ENCODE data around the gene ENTHD1. TPM values are rescaled to one million over a fixed set of nuclear protein-coding genes. Genes with fewer than 3 reads are reported as not detected.

Gene ENTHD1
- polyA plus RNA-seq, 3 donors, result not detected

DNA sequence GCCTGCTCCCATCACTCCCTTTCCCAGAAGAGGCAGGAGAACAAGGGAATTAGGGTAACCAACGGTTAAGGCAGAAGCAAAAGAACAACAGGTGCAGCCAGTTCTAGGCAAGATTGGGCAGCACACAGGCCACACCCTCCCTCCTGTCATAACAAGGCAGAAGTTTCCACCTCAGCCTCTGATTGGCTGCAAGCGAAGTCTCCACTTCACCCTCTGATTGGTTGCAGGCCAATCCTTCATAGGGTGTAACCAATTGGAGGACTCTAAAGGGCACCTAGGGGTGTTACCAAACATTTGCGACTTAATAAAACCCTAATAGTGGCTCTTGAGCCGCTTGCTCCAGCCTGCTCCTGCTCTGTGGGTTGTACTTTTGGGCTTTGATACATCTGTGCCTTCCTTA is 169.2 kb downstream of the ENTHD1 start:
- DNase-seq (ENCODE audit: extremely low read depth in 1 of 11, low read depth in 9 of 11, low spot score in 4 of 11), result no peak

DNA sequence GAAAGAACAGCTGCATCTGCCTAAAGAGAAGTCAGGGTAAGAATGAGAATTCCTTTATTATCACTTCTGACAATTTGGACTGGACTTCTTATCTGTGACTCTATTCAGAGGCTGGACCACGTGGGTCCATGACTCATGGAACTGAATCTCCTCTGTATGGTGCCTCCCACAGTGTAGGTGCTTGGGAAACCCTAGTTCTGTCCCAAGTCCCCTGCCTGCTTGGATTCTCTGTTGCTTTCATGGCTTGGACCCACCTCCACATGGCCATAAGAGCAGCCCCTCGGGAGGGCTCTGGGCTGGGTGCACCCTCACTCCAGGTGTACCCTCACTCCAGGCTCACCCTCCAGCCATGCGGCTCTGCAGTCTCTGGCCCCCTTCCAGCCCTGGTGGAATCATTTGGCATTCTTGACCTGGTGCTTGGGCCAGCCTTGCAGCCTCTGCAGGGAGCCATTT is 169.6 kb downstream of the ENTHD1 start:
- no peak for DNase-seq (ENCODE audit: extremely low read depth in 1 of 11, low read depth in 9 of 11, low spot score in 4 of 11)

DNA sequence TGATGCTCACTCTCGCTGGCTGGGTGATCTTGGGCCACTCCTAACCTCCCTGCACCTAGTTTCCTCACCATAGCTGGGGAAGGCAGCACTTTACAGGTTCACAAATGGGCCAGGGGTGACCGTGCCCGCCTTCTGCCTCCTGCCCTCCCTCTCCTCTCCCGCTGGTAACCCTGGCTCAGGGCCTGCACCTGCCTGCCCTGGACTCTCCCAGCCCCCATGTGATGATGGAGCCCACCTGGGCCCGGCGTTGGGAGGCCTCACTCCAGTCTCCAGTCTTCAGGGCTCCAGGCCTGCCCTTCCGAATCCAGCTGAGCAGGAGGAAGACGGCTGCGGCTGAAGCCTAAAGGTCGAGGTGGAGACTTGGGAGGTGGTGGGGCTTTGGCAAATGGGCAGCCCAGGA is 170.1 kb downstream of the ENTHD1 start:
- no peak for DNase-seq (ENCODE audit: extremely low read depth in 1 of 11, low read depth in 9 of 11, low spot score in 4 of 11)

DNA sequence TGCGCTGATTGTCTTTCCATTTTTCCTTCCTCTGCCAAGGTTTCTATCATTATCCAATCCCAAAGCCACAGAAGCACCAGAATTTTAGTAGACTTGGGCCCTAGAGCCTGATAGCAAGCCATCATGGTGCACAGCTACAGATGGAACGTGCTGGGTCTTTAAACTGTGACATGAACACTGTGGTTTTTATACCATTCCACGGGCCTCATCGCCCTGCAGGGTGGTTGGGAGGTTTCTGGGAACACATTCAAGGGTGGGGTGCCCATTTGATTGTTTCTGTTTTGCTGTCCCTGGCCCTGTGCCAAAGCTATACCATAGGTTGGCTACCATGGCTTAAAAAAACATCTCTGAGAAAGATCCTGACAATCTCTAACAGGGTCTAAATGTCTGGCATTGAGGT is 171.1 kb downstream of the ENTHD1 start:
- no peak for DNase-seq (ENCODE audit: extremely low read depth in 1 of 11, low read depth in 9 of 11, low spot score in 4 of 11)

DNA sequence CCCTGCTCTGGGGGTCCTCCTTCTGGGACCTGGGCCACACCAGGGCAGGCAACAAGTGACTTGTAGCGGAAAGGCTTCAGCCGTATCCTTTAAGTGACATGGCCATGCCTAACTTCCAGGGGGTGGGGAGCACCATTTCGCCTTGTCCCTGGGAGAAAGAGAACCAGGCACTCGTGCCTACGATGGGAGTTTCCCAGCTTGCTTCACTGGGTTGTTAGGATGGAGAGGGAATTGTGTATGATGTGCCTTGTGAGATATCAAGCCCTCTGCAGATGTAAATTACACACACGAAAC is 171.6 kb downstream of the ENTHD1 start:
- DNase-seq (ENCODE audit: extremely low read depth in 1 of 11, low read depth in 9 of 11, low spot score in 4 of 11), result no peak

DNA sequence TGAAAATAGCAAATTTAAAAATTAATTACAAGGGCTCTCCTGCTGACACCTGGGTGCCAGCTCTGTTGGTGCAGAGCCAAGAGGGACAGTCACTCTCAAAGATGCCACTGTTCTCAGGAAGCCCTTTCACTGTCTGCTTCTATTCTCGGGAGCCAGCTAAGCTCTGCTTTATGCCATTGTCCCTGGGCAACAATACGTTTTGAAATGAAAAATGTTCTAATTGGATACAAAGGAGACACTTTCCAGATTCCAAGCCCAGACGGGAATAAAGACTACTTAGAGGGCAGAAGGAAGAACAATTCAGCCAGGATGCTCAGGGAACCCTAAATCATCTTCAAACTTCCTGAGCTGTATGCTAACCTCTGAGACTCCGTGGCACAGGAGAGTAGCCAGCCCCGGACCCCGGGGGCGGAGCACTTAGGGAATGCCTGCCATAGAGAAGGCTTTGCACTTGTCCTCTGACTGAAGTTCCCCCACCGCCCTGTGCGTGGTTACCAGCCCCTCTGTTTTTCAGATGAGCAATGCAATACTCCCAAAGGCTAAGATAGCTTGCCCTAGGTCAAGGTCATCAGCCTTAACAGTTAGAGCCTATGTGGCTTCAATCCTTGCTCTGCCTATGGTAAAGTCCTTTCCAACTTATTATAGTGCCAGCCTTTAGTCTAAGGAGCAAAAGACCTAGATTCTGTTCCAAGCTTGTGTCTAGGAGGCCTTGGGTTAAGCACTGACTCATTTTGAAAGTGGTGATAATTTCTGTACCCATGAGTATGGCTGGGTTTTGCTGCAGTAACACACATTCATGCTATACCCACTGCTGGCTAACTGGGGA is 172.1 kb downstream of the ENTHD1 start:
- DNase-seq (ENCODE audit: extremely low read depth in 1 of 11, low read depth in 9 of 11, low spot score in 4 of 11), result no peak

DNA sequence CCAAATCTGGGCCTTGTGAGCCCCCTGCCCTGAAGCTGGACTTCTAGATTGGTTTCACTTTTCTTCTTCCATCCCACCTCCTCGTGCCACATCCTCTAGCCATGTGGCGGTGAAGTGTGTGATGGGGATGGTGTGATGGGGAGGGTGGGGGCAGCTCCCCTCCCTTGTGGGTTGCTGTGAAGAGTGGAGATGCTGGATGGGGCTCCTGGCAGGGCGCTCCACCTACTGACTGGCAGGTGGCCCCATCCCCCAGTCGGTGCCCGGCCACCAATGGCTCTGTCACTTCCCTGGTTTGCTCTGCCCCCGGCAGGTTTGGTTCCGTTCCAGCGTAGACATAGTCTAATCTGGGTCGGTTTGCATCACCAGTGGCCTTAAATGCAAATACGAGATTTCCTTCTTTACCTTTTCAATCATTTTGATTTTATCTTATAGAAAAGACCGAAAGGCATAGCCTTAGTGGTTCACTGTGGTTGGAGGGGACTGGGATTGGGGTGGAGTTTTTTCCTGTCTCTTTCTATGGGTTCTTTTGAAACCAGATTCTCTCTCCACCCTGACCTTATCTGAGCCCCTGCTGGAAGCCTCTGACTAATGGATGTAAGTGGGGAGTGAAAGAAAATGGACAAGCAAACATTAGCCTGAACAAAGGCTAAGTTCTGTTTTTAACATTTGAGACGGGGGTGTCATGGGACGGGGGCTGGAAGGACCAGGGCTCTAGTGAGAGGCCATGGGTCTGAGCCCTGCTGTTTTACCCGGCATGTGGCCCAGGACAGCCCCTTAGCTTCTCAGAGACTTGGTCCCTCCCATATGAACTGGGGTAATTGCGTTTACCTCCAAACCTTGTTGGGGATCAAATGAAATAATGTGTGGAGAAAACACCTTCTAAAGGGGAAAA is 173.8 kb downstream of the ENTHD1 start:
- DNase-seq (ENCODE audit: extremely low read depth in 1 of 11, low read depth in 9 of 11, low spot score in 4 of 11), result no peak

DNA sequence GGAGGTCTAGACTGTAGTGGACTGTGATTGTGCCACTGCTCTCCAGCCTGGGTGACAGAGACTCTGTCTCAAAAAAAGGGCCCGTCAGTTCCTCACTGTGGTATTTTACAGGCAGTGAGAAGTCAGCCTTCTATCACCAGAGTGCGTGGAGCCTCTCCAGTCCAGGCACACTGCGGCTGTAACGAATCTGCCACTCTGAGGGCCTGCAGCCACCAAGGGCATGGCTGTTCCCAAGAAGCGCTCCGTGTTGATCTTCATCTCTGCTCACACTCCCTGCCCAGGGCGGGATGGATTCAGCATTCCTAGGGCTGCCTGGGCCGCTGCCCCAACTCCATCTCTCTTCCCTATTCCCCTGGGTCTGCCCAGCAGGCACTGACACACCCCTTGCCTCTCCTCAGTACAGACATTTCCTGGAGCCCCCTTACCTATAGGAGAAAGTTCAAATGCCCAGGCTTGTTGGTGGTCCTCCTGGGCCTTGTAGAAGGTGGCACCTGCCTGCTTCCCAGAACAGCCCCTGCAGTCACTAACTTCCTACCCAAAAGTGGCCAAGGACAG is 174.6 kb downstream of the ENTHD1 start:
- no peak for DNase-seq (ENCODE audit: extremely low read depth in 1 of 11, low read depth in 9 of 11, low spot score in 4 of 11)

DNA sequence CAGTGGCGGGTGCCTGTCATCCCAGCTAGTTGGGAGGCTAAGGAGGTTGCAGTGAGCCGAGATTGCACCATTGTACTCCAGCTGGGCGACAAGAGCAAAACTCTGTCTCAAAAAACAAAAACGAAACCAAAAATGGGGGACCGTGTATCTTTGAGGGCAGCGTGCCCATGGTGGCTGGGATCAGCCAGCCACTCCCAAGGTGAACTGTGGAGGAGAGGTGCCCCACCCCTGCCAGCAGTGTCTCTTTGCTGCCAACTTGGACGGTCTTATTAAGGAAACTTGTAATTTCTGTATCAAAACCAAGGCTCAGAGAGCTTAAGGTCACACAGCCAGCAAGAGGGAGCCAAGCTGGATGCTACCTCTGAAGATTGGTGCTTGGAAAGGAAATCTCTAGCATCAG is 175.4 kb downstream of the ENTHD1 start:
- no peak for DNase-seq (ENCODE audit: extremely low read depth in 1 of 11, low read depth in 9 of 11, low spot score in 4 of 11)

DNA sequence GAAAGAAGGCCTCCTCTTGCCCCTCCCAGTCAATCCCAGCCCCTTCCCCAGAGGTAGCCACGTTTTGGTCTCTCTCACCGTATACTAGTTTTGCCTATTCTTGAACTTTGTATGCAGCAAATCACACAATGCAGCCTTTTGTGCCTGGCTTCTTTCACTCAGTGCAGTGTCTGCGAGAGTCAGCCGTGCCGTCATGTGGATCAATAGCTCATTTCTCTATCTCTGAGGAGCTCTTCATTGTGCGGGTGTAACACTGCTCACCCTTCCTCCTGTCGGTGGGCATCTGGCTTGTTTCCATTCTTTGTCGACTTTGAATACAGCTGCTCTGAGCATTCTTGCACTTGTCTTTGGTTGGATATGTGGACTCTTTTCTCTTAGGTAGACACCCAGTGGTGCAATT is 176.5 kb downstream of the ENTHD1 start:
- no peak for DNase-seq (ENCODE audit: extremely low read depth in 1 of 11, low read depth in 9 of 11, low spot score in 4 of 11)

DNA sequence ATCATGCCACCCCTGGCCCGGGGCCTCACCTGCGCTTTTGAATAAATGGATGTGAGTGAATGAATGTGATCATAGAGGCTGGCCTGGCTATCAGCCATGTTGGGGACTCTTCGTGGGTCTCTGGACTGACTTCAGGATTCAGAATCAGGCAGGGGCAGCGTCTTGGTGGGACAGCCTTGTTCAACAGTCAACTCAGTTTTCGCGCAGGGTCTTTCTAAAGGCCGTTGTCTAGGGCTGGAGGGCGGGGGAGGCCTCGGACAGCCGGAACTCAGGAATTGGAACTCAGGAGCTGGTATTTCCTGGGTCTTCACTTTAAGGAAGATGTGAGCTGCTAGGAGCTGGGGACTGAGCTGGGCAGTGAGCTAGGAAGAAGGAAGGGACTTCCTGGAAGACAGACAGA is 177.0 kb downstream of the ENTHD1 start:
- no peak for DNase-seq (ENCODE audit: extremely low read depth in 1 of 11, low read depth in 9 of 11, low spot score in 4 of 11)

DNA sequence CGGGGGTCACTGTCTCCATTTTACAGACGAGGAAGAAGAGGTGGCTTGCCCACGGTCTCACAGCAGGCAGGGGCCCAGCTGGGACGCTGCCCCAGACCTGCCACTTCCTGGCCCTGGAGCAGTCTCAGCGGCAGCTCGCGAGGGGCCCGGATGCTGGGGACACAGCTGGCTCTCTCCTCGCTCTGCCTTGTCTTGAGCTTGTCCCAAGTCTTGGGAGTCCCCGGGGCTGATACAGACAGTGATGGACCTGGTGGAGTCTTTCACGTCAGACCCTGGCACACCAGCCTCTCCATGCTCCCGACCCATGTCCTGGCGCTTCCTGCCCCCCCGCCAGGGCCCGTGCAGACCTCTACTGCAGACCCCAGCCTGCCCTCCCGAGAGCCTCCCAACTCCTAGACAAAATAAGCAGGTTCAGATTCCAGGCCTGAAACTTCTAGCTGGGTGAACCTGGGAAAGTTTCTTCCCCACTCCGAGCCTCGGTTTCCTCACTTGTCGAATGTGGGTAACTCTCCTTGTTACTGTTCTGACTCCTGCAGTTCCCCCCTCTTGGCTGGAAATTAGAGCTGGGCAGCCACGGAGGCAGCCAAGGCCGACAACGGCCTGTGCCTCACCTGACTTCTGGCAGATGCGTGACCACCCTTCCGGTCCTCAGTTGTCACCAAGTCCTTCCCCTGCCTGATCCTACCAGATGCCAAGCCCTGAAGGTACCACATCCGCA is 177.6 kb downstream of the ENTHD1 start:
- no peak for DNase-seq (ENCODE audit: extremely low read depth in 1 of 11, low read depth in 9 of 11, low spot score in 4 of 11)

DNA sequence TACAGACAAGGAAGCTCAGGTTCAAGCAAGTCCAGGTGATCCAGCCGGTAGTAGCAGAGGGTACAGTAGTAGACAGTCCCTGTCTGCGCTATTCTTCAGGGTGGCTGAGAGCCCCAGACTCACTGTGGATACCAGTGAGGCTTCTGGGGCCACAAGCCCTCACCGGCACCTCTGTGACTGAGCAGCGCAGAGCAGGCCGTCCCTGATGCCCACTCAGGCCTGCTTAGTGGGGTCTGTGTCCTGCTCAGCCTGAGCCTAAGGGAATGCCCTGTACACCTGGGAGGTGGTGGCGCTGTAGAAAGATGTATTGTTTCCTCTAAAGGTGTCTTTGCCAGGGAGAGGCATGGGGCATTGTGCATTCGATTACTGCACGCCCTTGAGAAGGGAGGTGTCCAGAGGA is 179.2 kb downstream of the ENTHD1 start:
- no peak for DNase-seq (ENCODE audit: extremely low read depth in 1 of 11, low read depth in 9 of 11, low spot score in 4 of 11)

DNA sequence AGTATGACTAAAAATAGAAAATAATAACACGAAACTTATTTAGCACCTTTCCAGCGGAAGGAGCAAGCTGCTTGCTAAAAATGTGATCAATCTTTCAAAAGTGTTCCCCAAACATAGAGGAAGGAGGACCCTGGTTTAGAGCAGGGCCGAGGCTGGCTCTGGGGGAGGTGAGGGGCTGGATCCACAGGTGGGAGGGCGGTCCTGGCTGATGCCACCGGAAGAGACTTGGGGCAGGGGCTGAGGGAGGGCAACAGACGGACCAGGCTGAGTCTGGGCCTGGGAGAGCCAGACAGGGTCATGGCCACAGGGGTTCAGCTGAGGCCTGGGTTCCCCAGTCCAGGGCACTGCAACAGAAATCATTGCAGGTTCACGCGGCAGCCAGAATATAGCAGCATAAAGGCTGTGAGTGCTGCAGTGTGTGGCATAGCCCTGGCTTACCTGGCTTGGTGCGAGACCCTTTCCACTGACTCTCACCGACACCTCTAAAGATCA is 179.7 kb downstream of the ENTHD1 start:
- no peak for DNase-seq (ENCODE audit: extremely low read depth in 1 of 11, low read depth in 9 of 11, low spot score in 4 of 11)

DNA sequence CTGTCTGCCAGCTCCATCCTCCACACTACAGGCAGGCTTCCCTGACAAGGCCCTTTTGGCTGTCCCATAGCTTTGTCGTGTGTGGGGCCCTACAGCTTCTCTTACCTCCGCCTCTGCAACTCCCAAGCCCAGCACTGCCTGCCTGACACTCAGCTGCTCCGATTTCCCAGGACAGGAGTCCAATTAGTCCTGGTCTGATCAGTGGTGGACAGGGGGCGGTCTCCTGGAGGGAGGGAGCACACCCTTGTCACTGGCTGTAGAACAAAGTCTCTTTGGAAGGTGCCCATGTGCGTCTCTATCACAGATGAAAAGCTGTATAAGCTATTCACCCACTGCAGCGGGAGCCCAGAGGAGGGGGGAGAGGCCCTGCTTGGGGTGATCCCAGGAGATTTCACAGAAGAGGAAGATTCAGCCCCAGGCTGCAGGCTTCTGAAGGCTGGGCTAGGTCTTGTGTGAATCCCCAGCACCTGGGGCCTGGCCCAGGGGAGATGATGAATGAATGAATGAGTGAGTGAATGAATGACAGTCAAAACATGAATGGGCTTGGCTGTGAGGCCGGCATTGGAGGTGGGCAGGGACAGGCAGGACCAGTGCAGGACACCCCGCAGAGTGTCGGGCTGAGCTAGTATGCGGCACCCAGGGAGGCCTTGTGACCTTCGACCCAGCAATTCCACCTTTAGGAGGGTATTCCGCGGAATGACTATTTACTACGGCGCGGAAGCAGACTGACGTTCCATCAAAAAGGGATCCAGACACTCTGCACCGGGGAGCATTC is 180.6 kb downstream of the ENTHD1 start:
- DNase-seq (ENCODE audit: extremely low read depth in 1 of 11, low read depth in 9 of 11, low spot score in 4 of 11), result no peak

DNA sequence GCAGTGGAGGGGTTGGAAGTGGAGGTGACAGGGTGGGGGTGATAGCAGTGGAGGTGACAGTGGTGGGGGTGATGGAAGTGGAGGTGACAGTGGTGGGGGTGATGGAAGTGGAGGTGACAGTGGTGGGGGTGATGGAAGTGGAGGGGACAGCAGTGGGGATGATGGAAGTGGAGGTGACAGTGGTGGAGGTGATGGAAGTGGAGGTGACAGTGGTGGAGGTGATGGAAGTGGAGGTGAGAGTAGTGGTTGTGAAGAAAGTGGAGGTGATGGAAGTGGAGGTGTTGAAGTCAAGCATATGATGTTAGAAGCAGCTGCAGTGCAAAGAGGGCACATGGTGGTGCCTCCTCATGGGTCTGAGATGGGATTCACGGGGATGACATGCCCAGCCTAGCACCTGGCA is 181.5 kb downstream of the ENTHD1 start:
- DNase-seq (ENCODE audit: extremely low read depth in 1 of 11, low read depth in 9 of 11, low spot score in 4 of 11), result no peak

DNA sequence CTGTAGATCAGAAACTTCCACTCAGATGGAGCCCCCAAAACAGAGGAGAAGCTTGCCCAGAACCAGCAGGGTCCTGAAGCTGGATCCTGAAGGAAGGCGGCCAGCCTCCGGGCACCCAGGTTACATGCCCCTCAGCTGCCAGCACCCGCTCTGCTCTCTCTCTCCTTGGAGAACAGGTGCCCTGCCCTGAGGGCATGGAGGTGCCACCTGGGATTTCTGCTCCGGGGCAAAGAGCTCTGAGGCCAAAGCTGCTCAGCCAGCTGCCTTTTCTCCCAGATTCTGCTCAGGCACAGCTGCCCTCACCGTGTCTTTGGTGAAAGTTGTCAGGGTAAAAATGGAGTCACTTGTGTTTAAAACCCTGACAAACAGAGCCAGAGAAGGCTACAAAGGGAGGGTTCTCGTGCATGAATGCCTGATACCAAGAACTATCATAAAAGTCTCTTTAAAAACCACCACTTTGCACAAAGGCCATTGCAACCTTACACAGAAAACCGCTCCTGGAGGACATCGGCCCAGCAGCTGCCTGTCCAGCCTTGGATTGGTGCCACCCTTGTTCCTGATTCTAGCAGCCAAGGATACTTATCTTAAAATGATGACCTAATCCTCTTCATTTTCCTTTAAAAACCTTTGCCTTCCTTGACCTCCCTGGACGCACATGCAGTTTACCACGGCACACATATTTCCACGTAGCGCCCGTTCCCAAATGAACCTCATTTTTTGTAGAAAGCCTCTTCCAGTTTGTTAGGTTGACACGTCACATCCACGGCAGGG is 183.0 kb downstream of the ENTHD1 start:
- DNase-seq (ENCODE audit: extremely low read depth in 1 of 11, low read depth in 9 of 11, low spot score in 4 of 11), result no peak

DNA sequence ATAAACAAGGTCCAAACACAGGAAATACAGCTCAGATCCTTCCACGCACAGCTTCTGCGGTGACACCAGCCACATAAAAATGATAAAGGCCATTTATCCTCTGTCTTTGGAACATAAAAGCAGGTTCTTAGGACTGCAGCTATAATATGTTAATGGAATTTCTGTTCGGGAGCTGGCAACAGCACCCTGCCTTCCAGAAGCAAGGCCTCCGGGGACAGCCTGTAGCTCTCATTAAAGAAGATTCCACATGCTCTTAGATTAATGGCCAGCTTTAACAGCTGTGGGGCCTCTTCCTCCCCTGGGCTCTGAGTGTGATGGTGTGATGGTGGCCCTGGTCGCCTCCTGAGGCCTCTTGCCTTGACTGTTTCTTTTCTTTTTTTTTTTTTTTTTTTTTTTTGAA is 185.7 kb downstream of the ENTHD1 start:
- no peak for DNase-seq (ENCODE audit: extremely low read depth in 1 of 11, low read depth in 9 of 11, low spot score in 4 of 11)
